Measurements from ENCODE around the gene ATXN10. TPM values are rescaled to one million over a fixed set of nuclear protein-coding genes. Genes with fewer than 3 reads are reported as not detected.

ATXN10 gene
- polyA plus RNA-seq, 1 donor from 2014 or later = 86.9 TPM

DNA sequence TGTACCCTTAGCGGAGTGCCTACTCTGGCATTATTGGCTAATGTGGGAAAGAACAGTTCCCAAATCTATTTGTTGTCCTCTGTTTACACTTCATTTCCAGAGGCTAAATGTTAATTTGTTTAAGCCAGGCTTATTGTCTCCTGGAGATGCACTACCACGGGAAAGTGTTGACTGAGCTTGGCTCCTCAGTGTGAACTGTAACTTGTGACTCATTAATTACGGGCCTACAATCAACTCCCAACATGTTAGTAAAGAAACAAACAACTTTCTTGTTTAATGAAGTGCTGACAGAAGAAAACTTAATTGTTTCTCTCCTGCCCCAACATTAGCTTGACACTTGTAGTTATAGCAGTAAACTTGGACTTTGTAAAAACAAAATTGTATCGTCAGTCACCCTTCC, 130.4 kb downstream of the ATXN10 start:
- Mint-ChIP-seq H3K9me3 (peaks cover 0 to 6% (median 1%) of the 10 kb centered on the region in 3 donors), H3K4me1 (no peaks in the 10 kb centered on the region), H3K36me3 (peaks cover 16% of the 10 kb centered on the region), H3K27ac (no peak overlapping the region), H3K4me3 (no peak overlapping the region), H3K27me3 (no peaks in the 10 kb centered on the region)

DNA sequence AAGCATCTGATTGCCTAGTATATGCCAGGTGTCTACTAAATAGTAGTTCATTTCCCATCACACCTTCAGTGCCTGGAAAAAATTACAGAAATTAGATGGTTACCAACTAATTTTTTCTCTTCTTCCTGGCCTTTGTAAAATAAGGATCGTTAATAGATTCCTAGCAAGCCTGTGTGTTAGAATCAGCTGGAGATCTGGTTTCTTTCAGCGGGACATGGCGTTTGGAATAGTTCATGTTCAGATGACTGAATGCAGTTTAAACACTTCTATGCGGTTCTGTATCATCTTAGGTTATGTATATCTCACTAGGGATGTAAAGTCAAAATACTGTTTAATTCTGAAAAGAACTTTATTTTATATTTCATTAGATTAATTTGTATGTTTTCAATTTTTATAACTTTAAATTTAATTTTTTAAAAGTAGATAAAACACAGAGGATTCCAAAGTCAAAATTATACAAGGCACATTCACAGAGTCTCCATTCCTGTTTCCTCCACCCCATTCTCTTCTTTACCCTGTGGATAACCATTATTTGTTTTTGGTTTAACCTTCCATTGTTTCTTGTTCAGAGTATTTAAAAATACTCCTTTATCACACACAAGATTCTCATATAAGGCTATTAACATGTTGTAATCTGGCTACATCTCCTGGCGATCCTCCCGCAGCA, 132.8 kb downstream of the ATXN10 start:
- Mint-ChIP-seq H3K9me3 (no peaks in the 10 kb centered on the region), H3K4me1 (no peaks in the 10 kb centered on the region), H3K36me3 (peaks cover 7% of the 10 kb centered on the region), H3K4me3 (no peak overlapping the region), H3K27me3 (no peaks in the 10 kb centered on the region), H3K27ac (no peak overlapping the region)

DNA sequence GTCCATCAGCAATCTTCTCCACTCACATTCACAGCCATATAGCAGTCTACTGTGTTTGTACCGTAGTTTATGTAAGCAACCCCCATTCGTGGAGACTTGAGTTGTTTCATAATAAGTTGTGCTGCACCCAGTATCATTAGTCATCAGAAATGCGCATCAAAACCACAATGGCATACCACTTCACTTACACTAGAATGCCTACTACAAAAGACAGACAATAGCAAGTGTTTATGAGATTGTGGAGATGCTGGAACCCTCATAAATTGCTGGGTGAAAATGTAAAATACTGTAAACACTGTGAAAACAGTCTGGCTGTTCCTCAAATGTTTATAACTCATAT, 133.3 kb downstream of the ATXN10 start:
- H3K9me3 Mint-ChIP-seq = no peaks in the 10 kb centered on the region
- H3K27ac Mint-ChIP-seq = no peak overlapping the region
- no peaks in the 10 kb centered on the region for H3K27me3 Mint-ChIP-seq
- peaks cover 7% of the 10 kb centered on the region for H3K36me3 Mint-ChIP-seq
- H3K4me1 Mint-ChIP-seq = no peaks in the 10 kb centered on the region
- no peak overlapping the region for H3K4me3 Mint-ChIP-seq

DNA sequence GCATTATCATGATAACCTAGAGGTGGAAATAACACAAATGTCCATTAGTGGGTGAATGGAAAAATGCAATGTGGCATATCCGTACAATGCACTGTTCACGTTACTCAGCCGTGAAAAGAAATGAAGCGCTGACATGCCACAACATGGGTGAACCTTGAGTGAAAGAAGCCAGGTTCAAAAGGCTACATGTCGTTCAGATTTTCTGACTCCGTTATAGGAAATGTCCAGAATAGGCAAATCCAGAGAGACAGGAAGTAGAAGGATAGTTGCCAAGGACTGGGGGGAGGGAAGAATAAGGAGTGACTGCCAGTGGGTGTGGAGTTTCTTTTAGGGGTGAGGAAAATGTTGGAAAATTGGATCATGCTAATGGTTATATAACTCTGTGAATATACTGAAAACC, 133.8 kb downstream of the ATXN10 start:
- H3K9me3 Mint-ChIP-seq = no peaks in the 10 kb centered on the region
- no peak overlapping the region for H3K27ac Mint-ChIP-seq
- H3K36me3 Mint-ChIP-seq = peaks cover 7% of the 10 kb centered on the region
- H3K4me3 Mint-ChIP-seq = no peak overlapping the region
- H3K4me1 Mint-ChIP-seq = no peaks in the 10 kb centered on the region
- H3K27me3 Mint-ChIP-seq = no peaks in the 10 kb centered on the region

DNA sequence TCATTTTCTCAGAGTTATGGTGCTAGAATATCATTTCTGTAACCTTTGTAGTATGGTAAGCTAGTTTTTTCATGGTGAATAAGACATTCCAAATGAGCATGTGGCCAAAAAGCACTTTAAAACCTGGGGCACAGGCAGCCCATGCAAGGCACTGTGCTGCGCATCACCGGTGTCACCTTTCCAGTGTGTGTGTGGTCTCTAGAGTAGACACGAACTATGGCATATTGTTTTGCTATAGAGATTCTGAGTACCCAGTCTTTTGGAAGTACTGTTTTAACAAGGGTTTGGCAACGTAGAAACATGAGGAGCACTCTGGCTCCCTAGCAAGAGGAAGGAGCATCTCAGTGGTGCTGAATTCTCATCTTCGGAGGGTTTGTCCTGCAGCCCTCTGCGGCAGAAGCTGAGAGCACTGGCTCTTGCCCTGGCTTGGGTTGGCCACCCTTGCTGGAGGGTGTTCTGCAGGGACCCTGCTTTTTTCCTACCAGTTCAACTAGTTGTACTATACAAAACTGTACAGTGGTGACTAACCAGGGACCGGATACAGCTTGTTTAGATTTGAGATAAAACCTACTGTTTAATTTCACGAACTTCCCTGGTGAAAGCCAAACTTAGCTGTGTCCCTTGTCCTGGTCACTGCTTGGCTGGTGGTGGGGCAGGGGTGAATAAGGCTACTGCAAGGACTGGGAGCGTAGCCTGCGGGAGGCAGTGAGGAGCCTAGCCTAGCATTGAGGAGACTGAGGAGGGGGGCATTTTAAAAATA, 135.7 kb downstream of the ATXN10 start:
- H3K27me3 Mint-ChIP-seq = no peaks in the 10 kb centered on the region
- no peak overlapping the region for H3K4me3 Mint-ChIP-seq
- H3K27ac Mint-ChIP-seq = no peak overlapping the region
- peaks cover 7% of the 10 kb centered on the region for H3K36me3 Mint-ChIP-seq
- H3K9me3 Mint-ChIP-seq = no peaks in the 10 kb centered on the region
- H3K4me1 Mint-ChIP-seq = no peaks in the 10 kb centered on the region

DNA sequence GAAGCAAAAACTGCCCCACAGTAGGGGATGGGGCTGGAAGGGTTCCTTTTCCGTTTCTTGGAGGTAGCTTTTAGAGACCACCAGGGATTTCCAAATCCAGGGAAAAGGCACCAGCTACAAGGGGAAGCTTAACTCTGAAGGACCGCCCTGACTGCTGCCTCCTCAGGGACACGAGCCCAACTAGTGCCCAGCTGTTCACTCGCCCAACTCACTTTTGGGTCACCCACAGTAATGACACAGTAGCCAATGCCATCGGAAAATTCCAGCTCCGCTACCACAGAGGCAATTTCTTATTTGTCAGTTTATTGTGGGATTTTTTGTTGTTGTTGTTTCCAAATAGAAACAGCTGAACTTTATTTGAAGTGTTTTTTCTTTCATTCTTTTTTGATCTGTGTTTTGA, 141.3 kb downstream of the ATXN10 start:
- Mint-ChIP-seq H3K27ac (no peak overlapping the region), H3K9me3 (no peaks in the 10 kb centered on the region), H3K4me3 (no peak overlapping the region), H3K27me3 (no peaks in the 10 kb centered on the region), H3K36me3 (peaks cover 3% of the 10 kb centered on the region), H3K4me1 (no peaks in the 10 kb centered on the region)

DNA sequence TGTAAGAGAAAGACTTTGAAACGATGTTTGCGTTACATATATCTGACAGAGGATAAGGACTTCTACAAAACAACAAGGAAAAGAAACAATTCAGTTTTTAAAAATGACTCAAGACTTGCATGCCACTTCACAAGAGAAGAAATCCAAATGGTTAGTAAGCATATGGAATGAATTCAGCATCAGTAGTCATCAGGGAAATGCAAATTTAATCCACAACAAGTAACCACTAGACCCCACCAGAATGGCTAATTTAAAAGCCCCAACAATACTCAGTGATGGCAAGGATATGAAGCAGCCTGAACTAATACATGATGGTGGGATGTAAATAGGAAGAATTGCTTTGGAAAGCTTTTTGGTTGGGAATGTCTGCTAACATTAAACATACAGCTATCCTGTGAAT, 142.6 kb downstream of the ATXN10 start:
- H3K36me3 Mint-ChIP-seq = peaks cover 3% of the 10 kb centered on the region
- H3K27me3 Mint-ChIP-seq = no peaks in the 10 kb centered on the region
- H3K4me3 Mint-ChIP-seq = no peak overlapping the region
- H3K9me3 Mint-ChIP-seq = no peaks in the 10 kb centered on the region
- no peak overlapping the region for H3K27ac Mint-ChIP-seq
- no peaks in the 10 kb centered on the region for H3K4me1 Mint-ChIP-seq

DNA sequence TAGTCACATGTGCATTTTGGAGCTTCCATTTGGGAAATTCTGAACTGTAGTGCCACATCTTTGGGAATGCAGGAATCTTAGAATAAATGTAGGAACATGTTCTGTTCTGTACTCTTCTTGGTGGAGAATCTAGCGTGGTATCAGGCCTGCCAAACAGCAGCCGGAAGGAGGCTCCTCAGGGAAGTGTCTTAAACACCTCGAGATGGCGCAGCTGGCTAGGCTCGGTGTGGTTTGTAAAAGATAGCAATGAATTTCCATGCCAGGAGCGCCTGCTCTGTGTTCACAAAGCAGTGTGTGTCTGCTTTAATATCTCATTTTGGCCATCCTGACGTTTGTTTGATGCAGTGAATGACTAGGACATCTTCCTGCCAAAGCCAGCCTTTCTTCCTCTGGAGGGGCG, 145.1 kb downstream of the ATXN10 start:
- Mint-ChIP-seq H3K9me3 (no peaks in the 10 kb centered on the region), H3K4me3 (no peak overlapping the region), H3K36me3 (peaks cover 1% of the 10 kb centered on the region), H3K27me3 (no peaks in the 10 kb centered on the region), H3K27ac (no peak overlapping the region), H3K4me1 (no peaks in the 10 kb centered on the region)

DNA sequence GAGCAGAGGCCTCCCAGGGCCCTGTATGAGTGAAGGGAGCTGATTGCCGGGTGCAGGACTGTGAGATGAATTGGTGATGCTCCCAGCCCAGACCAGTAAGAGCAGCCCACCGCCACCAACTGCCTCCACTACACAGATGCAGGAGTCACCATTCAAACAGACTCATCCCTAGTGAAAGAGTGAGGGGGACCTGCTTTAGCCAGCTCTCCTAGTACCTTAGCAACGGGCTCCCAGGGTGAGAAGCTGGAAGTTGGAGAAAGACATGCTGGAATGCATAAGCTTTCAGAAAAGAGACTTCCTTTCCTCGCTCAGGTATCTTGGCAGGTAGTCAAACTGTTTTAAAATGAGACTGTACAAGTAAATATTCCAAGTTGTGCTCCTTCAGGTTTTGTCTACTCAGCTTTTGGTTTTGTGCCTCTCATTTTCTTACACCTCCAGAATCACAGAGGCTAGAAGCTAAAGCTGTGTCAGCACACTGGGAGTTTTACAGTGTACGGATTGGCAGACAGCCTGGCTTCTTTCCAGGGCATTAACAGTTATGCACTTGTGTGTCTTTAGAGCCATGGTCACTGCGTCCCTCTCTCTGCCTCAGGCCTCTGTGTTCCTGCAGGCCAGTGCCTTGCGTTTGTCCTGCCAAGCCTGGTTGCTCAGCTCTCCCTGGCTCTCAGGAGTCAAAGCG, 146.2 kb downstream of the ATXN10 start:
- H3K4me3 Mint-ChIP-seq = no peak overlapping the region
- no peaks in the 10 kb centered on the region for H3K4me1 Mint-ChIP-seq
- no peaks in the 10 kb centered on the region for H3K27me3 Mint-ChIP-seq
- peaks cover 3% of the 10 kb centered on the region for H3K36me3 Mint-ChIP-seq
- no peak overlapping the region for H3K27ac Mint-ChIP-seq
- no peaks in the 10 kb centered on the region for H3K9me3 Mint-ChIP-seq

DNA sequence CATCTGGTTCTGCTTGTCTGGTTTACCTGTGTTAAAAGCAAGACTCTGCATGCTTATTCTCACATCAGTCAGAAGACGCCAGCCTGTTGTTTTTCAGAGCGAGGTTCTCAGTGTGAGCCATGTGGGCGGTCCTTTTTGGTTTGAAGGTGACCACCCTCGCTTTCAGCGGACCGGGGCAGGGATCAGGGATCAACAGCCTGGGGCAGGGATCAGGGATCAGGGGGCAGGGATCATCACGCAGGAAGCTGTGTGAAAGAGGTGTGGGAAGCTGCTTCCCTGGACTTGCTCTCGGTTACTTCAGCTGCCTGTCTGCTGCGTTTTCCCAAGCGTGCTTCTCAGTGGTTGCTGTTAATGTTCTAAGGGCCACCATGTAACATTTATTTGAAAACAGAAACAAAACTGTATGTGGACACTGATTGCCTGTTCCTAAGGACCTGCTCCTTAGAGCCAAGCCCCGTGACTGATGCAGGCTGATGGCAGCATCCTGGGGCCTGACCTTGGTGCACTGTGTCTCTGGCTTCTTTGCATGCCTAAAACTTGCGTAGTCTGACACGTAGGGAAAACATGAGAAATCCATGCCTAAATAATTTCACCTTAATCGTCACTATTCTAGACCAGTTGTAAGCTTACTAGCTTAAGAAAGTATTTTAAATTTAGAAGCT, 146.9 kb downstream of the ATXN10 start:
- no peaks in the 10 kb centered on the region for H3K4me1 Mint-ChIP-seq
- H3K27ac Mint-ChIP-seq = no peak overlapping the region
- H3K4me3 Mint-ChIP-seq = no peak overlapping the region

DNA sequence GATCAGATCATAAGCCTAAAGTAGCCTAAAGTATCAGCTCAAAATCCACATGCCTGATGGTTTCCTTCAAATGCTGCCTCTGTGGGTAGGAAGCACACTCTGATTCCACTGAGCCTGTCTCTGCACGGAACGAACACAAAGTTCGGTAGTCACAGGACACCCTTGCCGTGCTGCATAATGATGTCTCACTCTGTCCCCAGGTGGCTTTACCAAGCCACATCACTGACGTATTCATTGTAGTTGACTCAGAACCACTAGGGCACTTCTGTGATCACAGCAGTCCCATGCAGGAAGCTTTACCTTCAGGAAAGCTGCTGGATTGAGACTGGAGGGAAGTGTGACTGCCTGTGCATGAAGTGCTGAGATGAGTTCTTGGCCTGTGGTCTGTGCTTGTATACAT, 147.7 kb downstream of the ATXN10 start:
- H3K9me3 Mint-ChIP-seq = no peaks in the 10 kb centered on the region
- no peaks in the 10 kb centered on the region for H3K4me1 Mint-ChIP-seq
- H3K27ac Mint-ChIP-seq = no peak overlapping the region
- no peaks in the 10 kb centered on the region for H3K27me3 Mint-ChIP-seq
- H3K36me3 Mint-ChIP-seq = peaks cover 6% of the 10 kb centered on the region
- no peak overlapping the region for H3K4me3 Mint-ChIP-seq

More for the DNA sequence above, 146.9 kb downstream of the ATXN10 start:
- no peaks in the 10 kb centered on the region for H3K9me3 Mint-ChIP-seq
- no peaks in the 10 kb centered on the region for H3K27me3 Mint-ChIP-seq
- H3K36me3 Mint-ChIP-seq = peaks cover 6% of the 10 kb centered on the region

DNA sequence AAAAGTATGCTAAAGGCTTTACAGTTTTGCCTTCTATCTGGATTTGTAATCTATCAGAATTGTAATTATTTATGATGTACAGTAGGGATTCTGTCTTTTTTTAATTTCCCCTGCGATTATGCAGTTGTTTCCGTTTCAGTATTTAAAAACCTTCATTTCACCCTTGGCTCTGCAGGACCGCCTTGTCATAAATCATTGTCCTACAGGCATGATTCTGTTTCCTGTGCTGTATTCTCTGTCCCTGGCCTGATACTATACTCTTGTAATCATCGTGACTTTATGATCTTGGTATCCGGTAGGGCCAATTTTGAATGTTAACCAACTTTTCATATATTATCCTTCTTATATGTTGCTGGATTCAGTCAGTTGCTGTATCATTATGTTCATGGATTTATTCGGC, 151.7 kb downstream of the ATXN10 start:
- Mint-ChIP-seq H3K4me3 (no peak overlapping the region), H3K27ac (no peak overlapping the region), H3K36me3 (peaks cover 26% of the 10 kb centered on the region), H3K27me3 (no peaks in the 10 kb centered on the region), H3K4me1 (peaks cover 0 to 3% (median 1%) of the 10 kb centered on the region in 3 donors), H3K9me3 (peaks cover 0 to 2% (median 0%) of the 10 kb centered on the region in 3 donors)

DNA sequence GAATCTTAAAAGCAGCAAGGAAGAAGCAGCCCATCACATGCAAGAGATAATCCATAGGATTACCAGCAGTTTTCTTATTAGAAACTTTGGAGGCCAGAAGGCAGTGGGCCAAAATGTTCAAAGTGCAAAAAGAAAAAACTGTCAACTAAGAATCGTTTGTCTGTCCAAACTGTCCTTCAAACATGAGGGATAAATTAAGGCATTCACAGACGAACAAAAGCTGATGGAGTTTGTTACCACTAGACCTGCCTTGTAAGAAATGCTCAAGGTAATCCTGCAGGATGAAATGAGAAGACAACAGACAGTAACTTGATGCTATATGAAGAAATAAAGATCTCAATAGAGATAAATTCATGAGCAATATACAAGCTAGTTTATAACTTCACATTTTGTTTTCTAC, 154.9 kb downstream of the ATXN10 start:
- Mint-ChIP-seq H3K4me1 (peaks cover 0 to 8% (median 4%) of the 10 kb centered on the region in 3 donors), H3K9me3 (peaks cover 0 to 5% (median 2%) of the 10 kb centered on the region in 3 donors), H3K27ac (no peak overlapping the region), H3K27me3 (no peaks in the 10 kb centered on the region), H3K4me3 (no peak overlapping the region), H3K36me3 (peaks cover 26% of the 10 kb centered on the region)

DNA sequence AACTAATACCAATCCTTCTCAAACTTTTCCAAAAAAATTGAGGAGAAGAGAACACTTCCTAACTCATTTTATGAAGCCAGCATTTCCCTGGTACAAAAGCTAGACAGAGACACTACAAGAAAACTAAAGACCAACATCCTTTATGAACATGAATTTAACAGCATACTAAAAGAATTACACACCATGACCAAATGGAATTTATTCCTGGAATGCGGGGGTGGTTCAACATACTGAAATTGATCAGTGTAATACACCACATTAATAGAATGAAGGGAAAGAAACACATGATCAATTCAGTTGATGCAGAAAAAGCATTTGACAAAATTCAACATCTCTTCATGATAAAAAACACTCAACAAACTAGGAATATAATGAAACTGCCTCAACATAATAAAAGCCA, 157.2 kb downstream of the ATXN10 start:
- Mint-ChIP-seq H3K27ac (no peak overlapping the region), H3K4me3 (no peak overlapping the region), H3K36me3 (peaks cover 19% of the 10 kb centered on the region), H3K4me1 (peaks cover 4 to 8% (median 5%) of the 10 kb centered on the region in 3 donors), H3K27me3 (no peaks in the 10 kb centered on the region), H3K9me3 (peaks cover 0 to 5% (median 2%) of the 10 kb centered on the region in 3 donors)

DNA sequence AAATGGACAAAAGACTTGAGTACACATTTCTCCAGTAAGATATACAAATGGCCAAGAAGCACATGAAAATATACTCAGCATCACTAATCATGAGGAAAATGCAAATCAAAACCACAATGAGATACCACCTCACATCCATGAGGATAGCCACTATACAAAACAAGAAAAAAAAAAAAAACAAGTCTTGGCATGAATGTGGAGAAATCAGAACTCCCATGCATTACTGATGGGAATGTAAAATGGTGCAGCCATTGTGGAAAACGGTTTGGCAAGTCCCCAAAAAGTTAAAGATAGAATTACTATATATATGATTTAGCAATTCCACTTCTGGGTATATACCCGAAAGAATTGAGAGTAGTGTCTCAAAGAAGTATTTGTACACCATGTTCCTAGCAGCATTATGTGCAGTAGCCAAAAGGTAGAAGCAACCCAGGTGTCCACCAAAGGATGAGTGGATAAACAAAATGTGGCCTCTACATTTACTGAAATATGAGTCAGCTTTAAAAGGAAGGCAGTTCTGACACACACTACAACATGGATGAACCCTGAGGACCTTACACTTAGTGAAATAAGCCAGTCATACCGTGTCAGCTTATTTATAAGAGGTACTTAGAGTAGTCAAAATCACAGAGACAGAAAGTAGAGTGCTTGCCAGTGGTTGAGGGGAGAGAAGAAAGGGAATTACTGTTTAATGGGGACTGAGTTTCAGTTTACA, 159.1 kb downstream of the ATXN10 start:
- H3K36me3 Mint-ChIP-seq = peaks cover 11% of the 10 kb centered on the region
- no peak overlapping the region for H3K27ac Mint-ChIP-seq
- peaks cover 0 to 5% (median 0%) of the 10 kb centered on the region in 3 donors for H3K9me3 Mint-ChIP-seq
- H3K4me3 Mint-ChIP-seq = no peak overlapping the region
- peaks cover 2 to 8% (median 5%) of the 10 kb centered on the region in 3 donors for H3K4me1 Mint-ChIP-seq
- no peaks in the 10 kb centered on the region for H3K27me3 Mint-ChIP-seq

Measured in IgD-negative memory B cell (primary cell).